Stomach (tissue), 19 donors: Measurements from ENCODE around the gene YPEL2. TPM values are rescaled to one million over a fixed set of nuclear protein-coding genes. Genes with fewer than 3 reads are reported as not detected.
A peak's percentile ranks its signal among the peaks of the same experiment; 100 is the strongest.

Experiments used
- DNase-seq, 2 donors: peaks; one replicate each; pipeline versions ENCODE4 v3.0.0 to v3.0.0-alpha.2; 2013 to 2019
- H3K27ac ChIP-seq, 5 donors: fragments of 200-600 bp in 4 of 5; sonication (generic) in 4 of 5; one replicate each; pipeline ENCODE4 v1.5.1; 2013 to 2019; ENCODE audit warnings: mild to moderate bottlenecking in 1 of 5, moderate library complexity in 1 of 5
- H3K27me3 ChIP-seq, 3 donors: fragments of 200-600 bp; sonication (generic); one replicate each; pipeline ENCODE4 v1.5.1; 2017 to 2019; ENCODE audit warnings: mixed run types in 1 of 3
- H3K36me3 ChIP-seq, 4 donors: fragments of 200-600 bp; sonication (generic); 1 replicate in 3 of 4; 2 replicates in 1 of 4; pipeline ENCODE4 v1.5.1; 2016 to 2019
- H3K4me1 ChIP-seq, 4 donors: fragments of 200-600 bp; sonication (generic); one replicate each; pipeline ENCODE4 v1.5.1; 2016 to 2019
- H3K4me3 ChIP-seq, 4 donors: fragments of 200-600 bp; sonication (generic) in 3 of 4; one replicate each; pipeline ENCODE4 v1.5.1; 2016 to 2019; ENCODE audit warnings: mild to moderate bottlenecking in 1 of 4
- H3K9me3 ChIP-seq, 4 donors: fragments of 200-600 bp; sonication (generic); one replicate each; pipeline ENCODE4 v1.5.1; 2016 to 2019
- EP300 ChIP-seq: sonication (generic); formaldehyde crosslinking; IDR thresholded peaks from one replicate; pipeline ENCODE4 v1.6.1; 2017; ENCODE audit warnings: antibody characterized with exemption
- POLR2A ChIP-seq, 4 donors: fragments of 450-650 bp; IDR thresholded peaks; one replicate each; pipeline ENCODE4 v1.6.1; 2016; ENCODE audit warnings: antibody characterized with exemption in 4 of 4, control low read depth in 2 of 4, mild to moderate bottlenecking in 1 of 4, moderate library complexity in 1 of 4
- POLR2AphosphoS5 ChIP-seq, 3 donors: sonication (generic); formaldehyde crosslinking; IDR thresholded peaks; one replicate each; pipeline ENCODE4 v1.6.1; 2016; ENCODE audit warnings: antibody characterized with exemption in 3 of 3
- WGBS, 5 donors: extraction: QIAGEN DNeasy Blood & Tissue Kit in 3 of 5; methylation state at CpG; one replicate each; pipeline versions ENCODE4 v1.1.5 to v1.1.7; 2013 to 2018; 5-methylcytosine and 5-hydroxymethylcytosine counted together
- intact Hi-C: fragments of 100-400 bp; cut with DNase I; formaldehyde crosslinking; loops from one replicate; pipeline ENCODE4 v1.15.1; 2023; ENCODE audit warnings: low total_unique reads
- long read RNA-seq, 10 donors: transcript quantifications; one replicate each; lab custom pipeline, GENCODE V29; 2026
- polyA plus RNA-seq, 3 donors: library from polyadenylated mRNA; stranded (reverse); fragments of 200-250 nt; gene quantifications; one replicate each; pipeline ENCODE4 v1.2.3, GENCODE V29; 2013
- total RNA-seq, 5 donors: library from RNA; depleted of rRNA; stranded (reverse); fragments of >200 nt; gene quantifications; one replicate each; pipeline versions ENCODE4 v1.1.0 to v1.2.3, GENCODE V29; 2014 to 2016
- TF ChIP-seq, protein P1 (sequence below), 7 experiments: fragments of 450-650 bp in 4 of 7; fragments of 200-600 bp in 3 of 7; sonication (generic) in 3 of 7; IDR thresholded peaks; one replicate each; pipeline ENCODE4 v1.5.1; 2016 to 2019; ENCODE audit warnings: antibody characterized with exemption in 7 of 7, control low read depth in 2 of 7, mild to moderate bottlenecking in 1 of 7
- donor health status: healthy with polysubstance abuse.
- donor health status: Bipolar disorder and iron deficiency.
- donor health status: healthy.

The YPEL2 gene, protein sequence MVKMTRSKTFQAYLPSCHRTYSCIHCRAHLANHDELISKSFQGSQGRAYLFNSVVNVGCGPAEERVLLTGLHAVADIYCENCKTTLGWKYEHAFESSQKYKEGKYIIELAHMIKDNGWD
- total RNA-seq (10 to 100 TPM; 22.2 to 60.8 (median 37.8) TPM), polyA plus RNA-seq (10 to 100 TPM in 1 of 3 donors, 1 to 10 TPM in 2; 4.4 to 10.4 (median 9.0) TPM)
- long read RNA-seq, donor 1, full-length matches to known transcripts = 3 of 3 reads
- long read RNA-seq, donor 1, partial matches to known transcripts = 0 of 3 reads
- long read RNA-seq, donor 1, other reads (novel, unspliced or antisense) = 0 of 3 reads
- long read RNA-seq, donor 2, full-length matches to known transcripts = 3 of 3 reads
- long read RNA-seq, donor 2, partial matches to known transcripts = 0 of 3 reads
- long read RNA-seq, donor 2, other reads (novel, unspliced or antisense) = 0 of 3 reads
- long read RNA-seq, donor 3, full-length matches to known transcripts = 2 of 2 reads
- long read RNA-seq, donor 3, partial matches to known transcripts = 0 of 2 reads
- long read RNA-seq, donor 3, other reads (novel, unspliced or antisense) = 0 of 2 reads
- long read RNA-seq, donor 4 = 0 reads
- long read RNA-seq, donor 5, full-length matches to known transcripts = 7 of 7 reads
- long read RNA-seq, donor 5, partial matches to known transcripts = 0 of 7 reads
- long read RNA-seq, donor 5, other reads (novel, unspliced or antisense) = 0 of 7 reads
- long read RNA-seq, donor 6, full-length matches to known transcripts = 13 of 13 reads
- long read RNA-seq, donor 6, partial matches to known transcripts = 0 of 13 reads
- long read RNA-seq, donor 6, other reads (novel, unspliced or antisense) = 0 of 13 reads
- long read RNA-seq, donor 7, full-length matches to known transcripts = 2 of 2 reads
- long read RNA-seq, donor 7, partial matches to known transcripts = 0 of 2 reads
- long read RNA-seq, donor 7, other reads (novel, unspliced or antisense) = 0 of 2 reads
- long read RNA-seq, donor 8, full-length matches to known transcripts = 2 of 2 reads
- long read RNA-seq, donor 8, partial matches to known transcripts = 0 of 2 reads
- long read RNA-seq, donor 8, other reads (novel, unspliced or antisense) = 0 of 2 reads
- long read RNA-seq, donor 9, full-length matches to known transcripts = 2 of 2 reads
- long read RNA-seq, donor 9, partial matches to known transcripts = 0 of 2 reads
- long read RNA-seq, donor 9, other reads (novel, unspliced or antisense) = 0 of 2 reads
- long read RNA-seq, donor 10 = 0 reads

GRCh38 chr17:59331129-59331928 lies at the start of gene YPEL2:
YPEL2 (plus strand) TSS chr17:59331655; CDS start chr17:59353410, 21,755 bp downstream.
- H3K9me3 ChIP-seq = no peaks in the 10 kb centered on the region
- peaks cover 51 to 80% (median 68%) of the 10 kb centered on the region in 4 donors for H3K4me1 ChIP-seq
- no peaks in the 10 kb centered on the region for H3K36me3 ChIP-seq
- peak within 1 kb of the TSS; percentile 90 to 100 (median 96) for H3K4me3 ChIP-seq
- DNase-seq = peak; percentile 97 to 99
- intact Hi-C loops = no loop called here
- TF ChIP-seq POLR2AphosphoS5 (IDR thresholded peaks at IDR 0.05) (peak; percentile 71 to 83 (median 83)), POLR2A (IDR thresholded peaks at IDR 0.05) (no peak)
- no peaks in the 10 kb centered on the region for H3K27me3 ChIP-seq
- H3K27ac ChIP-seq = peak within 1 kb of the TSS; percentile 89 to 99 (median 96)
- WGBS, 5 donors = 0 to 1% (median 0%) methylated on average over 36 to 71 of the region's 71 CpGs

- 60 to 82% (median 71%) methylated on average over 4 of the region's 4 CpGs for WGBS, 5 donors
- TF ChIP-seq POLR2AphosphoS5 (IDR thresholded peaks at IDR 0.05) = no peak
- TF ChIP-seq EP300 = no peak
- TF ChIP-seq, protein P1, sequence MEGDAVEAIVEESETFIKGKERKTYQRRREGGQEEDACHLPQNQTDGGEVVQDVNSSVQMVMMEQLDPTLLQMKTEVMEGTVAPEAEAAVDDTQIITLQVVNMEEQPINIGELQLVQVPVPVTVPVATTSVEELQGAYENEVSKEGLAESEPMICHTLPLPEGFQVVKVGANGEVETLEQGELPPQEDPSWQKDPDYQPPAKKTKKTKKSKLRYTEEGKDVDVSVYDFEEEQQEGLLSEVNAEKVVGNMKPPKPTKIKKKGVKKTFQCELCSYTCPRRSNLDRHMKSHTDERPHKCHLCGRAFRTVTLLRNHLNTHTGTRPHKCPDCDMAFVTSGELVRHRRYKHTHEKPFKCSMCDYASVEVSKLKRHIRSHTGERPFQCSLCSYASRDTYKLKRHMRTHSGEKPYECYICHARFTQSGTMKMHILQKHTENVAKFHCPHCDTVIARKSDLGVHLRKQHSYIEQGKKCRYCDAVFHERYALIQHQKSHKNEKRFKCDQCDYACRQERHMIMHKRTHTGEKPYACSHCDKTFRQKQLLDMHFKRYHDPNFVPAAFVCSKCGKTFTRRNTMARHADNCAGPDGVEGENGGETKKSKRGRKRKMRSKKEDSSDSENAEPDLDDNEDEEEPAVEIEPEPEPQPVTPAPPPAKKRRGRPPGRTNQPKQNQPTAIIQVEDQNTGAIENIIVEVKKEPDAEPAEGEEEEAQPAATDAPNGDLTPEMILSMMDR (IDR thresholded peaks at IDR 0.05) = no peak
- no peak for TF ChIP-seq POLR2A (IDR thresholded peaks at IDR 0.05)
- Histone ChIP-seq H3K9me3 (no peaks in the 10 kb centered on the region), H3K4me3 (no peak overlapping the region), H3K4me1 (peaks cover 0 to 10% (median 0%) of the 10 kb centered on the region in 4 donors), H3K27ac (no peak overlapping the region), H3K27me3 (no peaks in the 10 kb centered on the region), H3K36me3 (no peaks in the 10 kb centered on the region)
- no peak for DNase-seq
- intact Hi-C loops = no loop called here
These were observed 47.1 kb upstream of the YPEL2 start for GRCh38 chr17:59284317-59284716.

DNA sequence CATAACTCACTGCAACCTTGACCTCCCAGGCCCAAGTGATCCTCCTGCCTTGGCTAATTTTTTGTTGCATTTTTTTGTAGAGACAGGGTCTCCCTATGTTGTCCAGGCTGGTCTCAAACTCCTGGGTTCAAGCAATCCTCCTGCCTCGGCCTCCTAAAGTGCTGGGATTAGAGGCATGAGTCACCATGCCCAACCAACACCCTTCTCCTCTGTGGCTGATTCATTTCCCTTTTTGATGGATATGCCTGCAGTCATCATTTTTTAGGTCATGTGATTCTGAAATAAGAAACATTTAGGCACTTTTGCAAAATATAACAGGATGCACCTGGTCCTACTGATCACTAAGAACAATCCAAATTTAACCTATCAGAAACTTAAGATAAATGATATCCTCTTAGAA lies 44.0 kb upstream of the YPEL2 start:
- Histone ChIP-seq H3K27me3 (no peaks in the 10 kb centered on the region), H3K4me3 (no peak overlapping the region), H3K27ac (peak overlapping the region in 1 of 5 donors; percentile 39), H3K9me3 (no peaks in the 10 kb centered on the region), H3K4me1 (peaks cover 0 to 29% (median 9%) of the 10 kb centered on the region in 4 donors), H3K36me3 (no peaks in the 10 kb centered on the region)
- WGBS, 5 donors = 44 to 67% (median 49%) methylated on average over 1 of the region's 1 CpG
- no peak for DNase-seq
- no peak for TF ChIP-seq EP300
- no peak for TF ChIP-seq POLR2AphosphoS5 (IDR thresholded peaks at IDR 0.05)
- no peak for TF ChIP-seq POLR2A (IDR thresholded peaks at IDR 0.05)
- TF ChIP-seq, protein P1 (IDR thresholded peaks at IDR 0.05) = no peak
- intact Hi-C loops = no loop called here

- Histone ChIP-seq H3K36me3 (no peaks in the 10 kb centered on the region), H3K4me3 (no peak overlapping the region), H3K27me3 (no peaks in the 10 kb centered on the region), H3K27ac (peak overlapping the region in 1 of 5 donors; percentile 39), H3K9me3 (no peaks in the 10 kb centered on the region), H3K4me1 (peaks cover 0 to 29% (median 9%) of the 10 kb centered on the region in 4 donors)
- 42 to 65% (median 47%) methylated on average over 3 of the region's 3 CpGs for WGBS, 5 donors
- no peak for TF ChIP-seq EP300
- no peak for TF ChIP-seq POLR2A (IDR thresholded peaks at IDR 0.05)
- TF ChIP-seq POLR2AphosphoS5 (IDR thresholded peaks at IDR 0.05) = no peak
- TF ChIP-seq, protein P1 (IDR thresholded peaks at IDR 0.05) = no peak
- no peak for DNase-seq
- intact Hi-C loops = no loop called here
These were observed 43.6 kb upstream of the YPEL2 start for GRCh38 chr17:59287891-59288290.
